HUES6 (cell line): Measurements from ENCODE around the gene MSTN.

Source experiments
- H3K27ac ChIP-seq: 2 replicates; pipeline ENCODE4 v1.7.0; 2013; ENCODE audit warnings: low read depth, mild to moderate bottlenecking, low read length, inconsistent platforms
- H3K27me3 ChIP-seq: 2 replicates; pipeline ENCODE4 v1.6.1; 2013; ENCODE audit warnings: low read length; ENCODE audit not compliant: control insufficient read depth, insufficient read depth
- H3K36me3 ChIP-seq: 2 replicates; pipeline ENCODE4 v1.6.1; 2013; ENCODE audit warnings: low read length; ENCODE audit not compliant: control insufficient read depth, insufficient read depth
- H3K4me1 ChIP-seq: 2 replicates; pipeline ENCODE4 v1.6.1; 2013; ENCODE audit warnings: low read length; ENCODE audit not compliant: control insufficient read depth, insufficient read depth
- H3K4me3 ChIP-seq: 2 replicates; pipeline ENCODE4 v1.5.1; 2013; ENCODE audit warnings: low read depth, low read length
- H3K9ac ChIP-seq: one replicate; pipeline ENCODE4 v1.6.1; 2013; ENCODE audit warnings: mild to moderate bottlenecking, low read length
- H3K9me3 ChIP-seq: 2 replicates; pipeline ENCODE4 v1.6.1; 2013; ENCODE audit warnings: low read depth, low read length; ENCODE audit not compliant: control insufficient read depth, insufficient read depth

The MSTN gene

DNA sequence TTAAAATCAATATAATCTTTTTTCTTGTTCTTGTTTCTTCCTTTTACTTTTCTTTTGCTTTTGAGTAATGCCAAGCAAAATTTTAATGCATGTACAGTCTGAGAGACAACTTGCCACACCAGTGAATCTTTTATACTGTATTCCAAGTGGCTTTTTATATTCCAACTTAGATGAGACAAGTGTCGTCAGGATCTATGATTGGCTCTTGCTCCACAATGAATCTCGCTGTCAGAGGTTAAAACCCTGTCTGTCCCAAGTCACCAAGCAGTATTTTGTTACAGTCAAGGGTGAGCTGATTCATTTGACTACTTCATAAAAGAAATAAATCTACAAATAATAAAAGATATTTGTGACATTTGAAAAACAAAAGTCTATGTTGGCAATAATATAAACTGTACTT, at the start of gene MSTN:
Gene MSTN (minus strand): TSS at position 129 of the 400 bp plus-strand sequence. CDS start 133 bp downstream, outside the sequence.
- H3K4me3 ChIP-seq, result no peak within 1 kb of the TSS
- no peaks in the 10 kb centered on the region for H3K27me3 ChIP-seq
- H3K36me3 ChIP-seq, result no peaks in the 10 kb centered on the region
- H3K27ac ChIP-seq, result no peak within 1 kb of the TSS
- H3K9me3 ChIP-seq, result no peaks in the 10 kb centered on the region
- H3K4me1 ChIP-seq, result no peaks in the 10 kb centered on the region
- no peak within 1 kb of the TSS for H3K9ac ChIP-seq

- H3K4me3 ChIP-seq, result no peak overlapping the region
- H3K36me3 ChIP-seq, result no peaks in the 10 kb centered on the region
- H3K4me1 ChIP-seq, result no peaks in the 10 kb centered on the region
- H3K9me3 ChIP-seq, result no peaks in the 10 kb centered on the region
- H3K27ac ChIP-seq, result no peak overlapping the region
- H3K9ac ChIP-seq, result no peak overlapping the region
- no peaks in the 10 kb centered on the region for H3K27me3 ChIP-seq
Observed at GRCh38 chr2:190111166-190111565, 48.6 kb upstream of the MSTN start.

- H3K27me3 ChIP-seq, result no peaks in the 10 kb centered on the region
- no peak overlapping the region for H3K9ac ChIP-seq
- H3K4me1 ChIP-seq, result no peaks in the 10 kb centered on the region
- H3K27ac ChIP-seq, result no peak overlapping the region
- H3K36me3 ChIP-seq, result no peaks in the 10 kb centered on the region
- H3K4me3 ChIP-seq, result no peak overlapping the region
- no peaks in the 10 kb centered on the region for H3K9me3 ChIP-seq
Observed at GRCh38 chr2:190110699-190111098, 48.2 kb upstream of the MSTN start.

DNA sequence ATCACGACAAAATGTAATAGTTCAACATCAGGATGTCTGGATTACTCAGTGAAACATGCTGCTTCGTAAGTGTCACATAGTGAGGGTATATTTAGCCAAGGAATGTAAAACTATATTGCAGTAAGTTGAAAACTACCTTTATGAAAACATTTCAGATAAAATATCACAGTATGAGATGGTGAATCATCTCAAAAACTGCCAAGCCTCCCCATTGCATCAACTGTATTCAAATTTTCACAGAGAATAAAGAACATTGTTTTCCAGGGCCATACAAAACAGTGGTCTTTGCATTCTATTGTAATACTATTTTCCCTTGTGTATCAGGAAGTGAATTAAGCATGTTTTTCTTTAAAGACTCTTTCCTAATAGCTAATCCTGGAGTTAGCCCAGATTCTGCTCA, 47.6 kb upstream of the MSTN start:
- no peaks in the 10 kb centered on the region for H3K36me3 ChIP-seq
- H3K4me3 ChIP-seq, result no peak overlapping the region
- H3K9ac ChIP-seq, result no peak overlapping the region
- H3K9me3 ChIP-seq, result no peaks in the 10 kb centered on the region
- H3K4me1 ChIP-seq, result no peaks in the 10 kb centered on the region
- H3K27ac ChIP-seq, result no peak overlapping the region
- no peaks in the 10 kb centered on the region for H3K27me3 ChIP-seq

DNA sequence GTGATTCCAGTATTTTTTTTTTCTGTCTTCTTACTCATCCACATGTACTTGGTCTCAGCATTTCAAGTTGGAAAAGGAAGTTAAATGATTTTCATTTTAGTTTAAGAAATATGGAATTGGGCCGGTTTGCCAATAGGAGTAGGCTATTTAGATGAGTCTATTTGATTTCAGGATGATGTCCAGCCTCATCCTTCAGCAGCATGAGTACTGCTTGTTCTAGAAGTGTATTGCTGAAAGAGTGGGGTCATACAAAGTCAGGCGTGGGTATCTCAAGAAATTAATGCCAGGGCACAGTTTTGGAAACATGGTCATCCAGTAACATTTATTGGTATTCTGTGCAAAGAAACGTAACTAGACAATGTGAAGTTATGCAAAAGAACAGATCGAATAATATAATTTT, 44.9 kb upstream of the MSTN start:
- Histone ChIP-seq H3K36me3 (no peaks in the 10 kb centered on the region), H3K9me3 (no peaks in the 10 kb centered on the region), H3K4me3 (no peak overlapping the region), H3K9ac (no peak overlapping the region), H3K27me3 (no peaks in the 10 kb centered on the region), H3K27ac (no peak overlapping the region), H3K4me1 (no peaks in the 10 kb centered on the region)

- no peak overlapping the region for H3K27ac ChIP-seq
- H3K4me3 ChIP-seq, result no peak overlapping the region
- H3K9ac ChIP-seq, result no peak overlapping the region
- H3K4me1 ChIP-seq, result no peaks in the 10 kb centered on the region
- no peaks in the 10 kb centered on the region for H3K36me3 ChIP-seq
- no peaks in the 10 kb centered on the region for H3K9me3 ChIP-seq
- H3K27me3 ChIP-seq, result no peaks in the 10 kb centered on the region
Observed at GRCh38 chr2:190106783-190107182, 44.3 kb upstream of the MSTN start.

DNA sequence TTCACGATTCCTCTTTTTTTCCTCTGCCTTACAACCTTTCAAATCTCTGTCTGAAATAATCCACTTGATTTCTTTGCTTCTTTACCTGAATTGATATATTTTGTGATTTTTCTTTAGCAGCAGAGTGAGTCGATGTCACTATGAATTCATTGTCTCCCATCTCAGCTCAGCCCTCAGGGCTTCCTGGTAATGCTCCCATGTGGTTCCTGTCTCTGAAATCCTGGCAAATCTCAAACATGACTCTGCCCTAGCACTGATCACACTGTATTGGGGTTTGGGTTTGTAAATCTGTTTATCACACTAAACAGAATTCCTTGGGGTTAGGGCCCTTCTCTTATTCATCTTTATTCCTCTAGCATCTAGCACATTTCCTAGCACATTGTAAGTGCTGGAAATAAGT, 43.0 kb upstream of the MSTN start:
- Histone ChIP-seq H3K36me3 (no peaks in the 10 kb centered on the region), H3K4me3 (no peak overlapping the region), H3K9me3 (no peaks in the 10 kb centered on the region), H3K4me1 (no peaks in the 10 kb centered on the region), H3K9ac (no peak overlapping the region), H3K27me3 (no peaks in the 10 kb centered on the region), H3K27ac (no peak overlapping the region)

DNA sequence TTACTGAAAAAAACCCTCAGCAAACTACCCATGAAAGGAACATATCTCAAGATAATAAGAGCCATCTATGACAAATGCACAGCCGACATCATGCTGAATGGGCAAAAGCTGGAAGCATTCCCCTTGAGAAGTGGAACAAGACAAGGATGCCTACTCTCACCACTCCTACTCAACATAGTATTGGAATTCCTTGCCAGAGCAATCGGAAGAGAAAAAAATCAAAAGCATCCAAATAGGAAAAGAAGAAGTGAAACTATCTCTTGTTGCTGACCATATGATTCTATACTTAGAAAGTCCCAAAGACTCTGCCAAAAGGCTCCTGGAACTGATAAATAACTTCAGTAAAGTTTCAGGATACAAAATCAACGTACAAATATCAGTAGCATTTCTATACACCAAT, 40.6 kb upstream of the MSTN start:
- Histone ChIP-seq H3K9me3 (peaks cover 3% of the 10 kb centered on the region; the same call in 1 of the 2 replicates), H3K4me3 (no peak overlapping the region), H3K27ac (no peak overlapping the region), H3K9ac (no peak overlapping the region), H3K36me3 (no peaks in the 10 kb centered on the region), H3K4me1 (no peaks in the 10 kb centered on the region), H3K27me3 (no peaks in the 10 kb centered on the region)

- Histone ChIP-seq H3K9me3 (peaks cover 3% of the 10 kb centered on the region; the same call in 1 of the 2 replicates), H3K9ac (no peak overlapping the region), H3K27ac (no peak overlapping the region), H3K4me1 (no peaks in the 10 kb centered on the region), H3K36me3 (no peaks in the 10 kb centered on the region), H3K27me3 (no peaks in the 10 kb centered on the region), H3K4me3 (no peak overlapping the region)
Observed at GRCh38 chr2:190099890-190100697, 37.6 kb upstream of the MSTN start.

- Histone ChIP-seq H3K36me3 (no peaks in the 10 kb centered on the region), H3K9ac (no peak overlapping the region), H3K27ac (no peak overlapping the region), H3K4me1 (no peaks in the 10 kb centered on the region), H3K9me3 (peaks cover 3% of the 10 kb centered on the region; the same call in 1 of the 2 replicates), H3K27me3 (no peaks in the 10 kb centered on the region), H3K4me3 (no peak overlapping the region)
Observed at GRCh38 chr2:190098851-190099250, 36.3 kb upstream of the MSTN start.

- H3K27me3 ChIP-seq, result no peaks in the 10 kb centered on the region
- H3K27ac ChIP-seq, result no peak overlapping the region
- H3K4me1 ChIP-seq, result no peaks in the 10 kb centered on the region
- no peaks in the 10 kb centered on the region for H3K36me3 ChIP-seq
- no peak overlapping the region for H3K4me3 ChIP-seq
- H3K9ac ChIP-seq, result no peak overlapping the region
- H3K9me3 ChIP-seq, result peaks cover 3% of the 10 kb centered on the region; the same call in 1 of the 2 replicates
Observed at GRCh38 chr2:190097115-190097514, 34.6 kb upstream of the MSTN start.
